Osteocyte (in vitro differentiated cells): ENCODE results near the gene OR8J1. TPM values are rescaled to one million over a fixed set of nuclear protein-coding genes. Genes with fewer than 3 reads are reported as not detected.
"Not testable (repeated sequence)": the region's sequence is repeated elsewhere in the genome, so short reads cannot be mapped to it uniquely, and the experiment has no call there.

ENCODE experiments used
- DNase-seq: peaks from one replicate; pipeline ENCODE4 v3.0.0; 2021; ENCODE audit warnings: mixed read lengths; ENCODE audit not compliant: unreplicated experiment; ENCODE audit errors: extremely low spot score
- H3K27ac Mint-ChIP-seq: one replicate; pipeline ENCODE4 v1.8.0; 2021; ENCODE audit warnings: mild to moderate bottlenecking, mixed read lengths; ENCODE audit not compliant: unreplicated experiment
- H3K27me3 Mint-ChIP-seq: one replicate; pipeline ENCODE4 v1.8.0; 2021; ENCODE audit warnings: mixed read lengths; ENCODE audit not compliant: unreplicated experiment
- H3K36me3 Mint-ChIP-seq: one replicate; pipeline ENCODE4 v1.8.0; 2021; ENCODE audit warnings: mixed read lengths; ENCODE audit not compliant: unreplicated experiment
- H3K4me1 Mint-ChIP-seq: one replicate; pipeline ENCODE4 v1.8.0; 2021; ENCODE audit warnings: mixed read lengths; ENCODE audit not compliant: unreplicated experiment
- H3K4me3 Mint-ChIP-seq: one replicate; pipeline ENCODE4 v1.8.0; 2021; ENCODE audit warnings: mild to moderate bottlenecking, moderate library complexity, mixed read lengths; ENCODE audit not compliant: unreplicated experiment
- H3K9me3 Mint-ChIP-seq: one replicate; pipeline ENCODE4 v1.8.0; 2021; ENCODE audit warnings: mixed read lengths; ENCODE audit not compliant: unreplicated experiment
- CTCF ChIP-seq: fragments of 200-600 bp; sonication (generic); IDR thresholded peaks from 2 replicates; pipeline ENCODE4 v1.5.0; 2021; ENCODE audit warnings: antibody characterized with exemption, mild to moderate bottlenecking, moderate library complexity
- total RNA-seq: library from RNA; stranded (reverse); gene quantifications from 2 replicates; pipeline ENCODE4 v1.2.1, GENCODE V29; 2021

Gene OR8J1
- total RNA-seq, 1 donor from 2014 or later, result not detected

GRCh38 chr11:56396047-56396446, 42.0 kb downstream of the OR8J1 start:
- peaks cover 25% of the 10 kb centered on the region for H3K9me3 Mint-ChIP-seq
- DNase-seq, result no peak
- no peaks in the 10 kb centered on the region for H3K4me1 Mint-ChIP-seq
- no peak for TF ChIP-seq CTCF
- H3K27me3 Mint-ChIP-seq, result no peaks in the 10 kb centered on the region
- H3K4me3 Mint-ChIP-seq, result no peak overlapping the region
- no peak overlapping the region for H3K27ac Mint-ChIP-seq
- no peaks in the 10 kb centered on the region for H3K36me3 Mint-ChIP-seq

GRCh38 chr11:56401858-56402461, 47.9 kb downstream of the OR8J1 start:
- peaks cover 36% of the 10 kb centered on the region for H3K9me3 Mint-ChIP-seq
- H3K4me3 Mint-ChIP-seq, H3K27me3 Mint-ChIP-seq, H3K4me1 Mint-ChIP-seq, DNase-seq, H3K27ac Mint-ChIP-seq, H3K36me3 Mint-ChIP-seq: not testable (repeated sequence)

- no peaks in the 10 kb centered on the region for H3K36me3 Mint-ChIP-seq
Observed at GRCh38 chr11:56404393-56404792, 50.3 kb downstream of the OR8J1 start.

GRCh38 chr11:56410801-56411200, 56.7 kb downstream of the OR8J1 start:
- Mint-ChIP-seq H3K27ac (no peak overlapping the region), H3K27me3 (no peaks in the 10 kb centered on the region), H3K4me1 (no peaks in the 10 kb centered on the region), H3K9me3 (peaks cover 36% of the 10 kb centered on the region), H3K4me3 (no peak overlapping the region), H3K36me3 (no peaks in the 10 kb centered on the region)
- no peak for DNase-seq
- TF ChIP-seq CTCF, result no peak

More at GRCh38 chr11:56404393-56404792, 50.3 kb downstream of the OR8J1 start:
- Mint-ChIP-seq H3K4me3 (no peak overlapping the region), H3K27me3 (no peaks in the 10 kb centered on the region), H3K9me3 (peaks cover 40% of the 10 kb centered on the region), H3K27ac (no peak overlapping the region), H3K4me1 (no peaks in the 10 kb centered on the region)
- no peak for TF ChIP-seq CTCF
- DNase-seq, result no peak

Other genes starting within 250 kb of the OR8J1 start
- gene OR8H3, start 231.9 kb upstream of the OR8J1 start, total RNA-seq, result not detected in 2 replicates
- gene OR8J3, start 214.1 kb upstream of the OR8J1 start, total RNA-seq, result not detected in 2 replicates
- not detected in 2 replicates for gene OR8K5, start 194.0 kb upstream of the OR8J1 start, total RNA-seq
- not detected in 2 replicates for gene OR5J2, start 177.7 kb upstream of the OR8J1 start, total RNA-seq
- not detected in 2 replicates for gene OR5T2, start 120.0 kb upstream of the OR8J1 start, total RNA-seq
- gene OR5T3, start 102.0 kb upstream of the OR8J1 start, total RNA-seq, result not detected in 2 replicates
- not detected in 2 replicates for gene OR5T1, start 80.1 kb upstream of the OR8J1 start, total RNA-seq
- not detected in 2 replicates for gene OR8H1, start 62.0 kb upstream of the OR8J1 start, total RNA-seq
- not detected in 2 replicates for gene OR8K3, start 39.1 kb upstream of the OR8J1 start, total RNA-seq
- not detected in 2 replicates for gene OR8K1, start 8.3 kb upstream of the OR8J1 start, total RNA-seq
- gene OR8U1, start 21.3 kb downstream of the OR8J1 start, total RNA-seq, result not detected in 2 replicates
- not detected in 2 replicates for gene OR5AL1, start 58.4 kb downstream of the OR8J1 start, total RNA-seq
- gene OR5M3, start 119.1 kb downstream of the OR8J1 start, total RNA-seq, result not detected in 2 replicates
- not detected in 2 replicates for gene OR5M8, start 137.1 kb downstream of the OR8J1 start, total RNA-seq
- not detected in 2 replicates for gene OR5M11, start 189.0 kb downstream of the OR8J1 start, total RNA-seq
- gene OR5M10, start 223.4 kb downstream of the OR8J1 start, total RNA-seq, result not detected in 2 replicates